Suprapubic skin (tissue), 4 donors: Measurements from ENCODE around the gene SLC35C1. TPM values are rescaled to one million over a fixed set of nuclear protein-coding genes. Genes with fewer than 3 reads are reported as not detected.
"Not testable (repeated sequence)": the region's sequence is repeated elsewhere in the genome, so short reads cannot be mapped to it uniquely, and the experiment has no call there.

Experiments used
- DNase-seq, 2 donors: peaks; one replicate each; pipeline ENCODE4 v3.0.0-alpha.2; 2019; ENCODE audit warnings: low spot score in 2 of 2
- H3K27ac ChIP-seq: fragments of 200-600 bp; sonication (generic); one replicate; pipeline ENCODE4 v1.5.1; 2019
- H3K27me3 ChIP-seq: fragments of 200-600 bp; sonication (generic); one replicate; pipeline ENCODE4 v1.5.1; 2019
- H3K36me3 ChIP-seq: fragments of 200-600 bp; sonication (generic); one replicate; pipeline ENCODE4 v1.5.1; 2019
- H3K4me1 ChIP-seq: fragments of 200-600 bp; sonication (generic); one replicate; pipeline ENCODE4 v1.5.1; 2019
- H3K4me3 ChIP-seq: fragments of 200-600 bp; sonication (generic); one replicate; pipeline ENCODE4 v1.5.1; 2019; ENCODE audit warnings: mild to moderate bottlenecking
- H3K9me3 ChIP-seq: fragments of 200-600 bp; sonication (generic); one replicate; pipeline ENCODE4 v1.5.1; 2019
- CTCF ChIP-seq, 2 donors: fragments of 200-600 bp in 1 of 2; fragments of 450-650 bp in 1 of 2; sonication (generic) in 1 of 2; IDR thresholded peaks; one replicate each; pipeline ENCODE4 v1.5.1; 2016 to 2019; ENCODE audit warnings: antibody characterized with exemption in 2 of 2, mild to moderate bottlenecking in 1 of 2, moderate library complexity in 1 of 2
- EP300 ChIP-seq: sonication (generic); formaldehyde crosslinking; IDR thresholded peaks from one replicate; pipeline ENCODE4 v1.6.1; 2017; ENCODE audit warnings: antibody characterized with exemption
- POLR2A ChIP-seq, 2 donors: fragments of 450-650 bp; IDR thresholded peaks; one replicate each; pipeline ENCODE4 v1.6.1; 2017; ENCODE audit warnings: antibody characterized with exemption in 2 of 2, mild to moderate bottlenecking in 2 of 2, moderate library complexity in 2 of 2
- POLR2AphosphoS5 ChIP-seq, 3 donors: sonication (generic); formaldehyde crosslinking; IDR thresholded peaks; one replicate each; pipeline ENCODE4 v1.6.1; 2017; ENCODE audit warnings: antibody characterized with exemption in 3 of 3
- WGBS: methylation state at CpG from one replicate; pipeline ENCODE4 v1.1.5; 2018; 5-methylcytosine and 5-hydroxymethylcytosine counted together
- total RNA-seq, 4 donors: library from RNA; depleted of rRNA; stranded (reverse); fragments of >200 nt; gene quantifications; one replicate each; pipeline ENCODE4 v1.1.0, GENCODE V29; 2016

Gene SLC35C1
- total RNA-seq, 4 donors from 2014 or later, result 6.7 to 10.1 (median 8.8) TPM

DNA sequence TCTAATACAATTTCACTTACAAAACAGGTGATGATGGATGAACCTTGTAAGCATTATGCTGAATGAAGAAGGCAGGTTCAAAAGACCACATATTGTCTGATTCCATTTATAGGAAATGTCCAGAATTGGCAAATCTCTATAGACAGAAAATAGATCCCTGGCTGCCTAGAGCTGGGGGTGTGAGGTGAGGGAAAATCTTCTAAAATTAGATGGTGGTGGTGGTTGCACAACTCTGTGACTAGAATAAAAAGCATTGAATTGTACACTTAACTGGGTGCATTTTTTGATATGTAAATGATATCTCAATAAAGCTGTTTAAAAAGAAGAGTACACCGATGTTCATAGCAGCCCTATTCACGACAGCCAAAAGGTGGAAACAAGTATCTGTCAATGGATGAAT lies 25.6 kb downstream of the SLC35C1 start:
- TF ChIP-seq POLR2AphosphoS5 (IDR thresholded peaks at IDR 0.05) (no peak), CTCF (IDR thresholded peaks at IDR 0.05) (no peak), EP300 (no peak), POLR2A (IDR thresholded peaks at IDR 0.05) (no peak)
- Histone ChIP-seq H3K4me3 (no peak overlapping the region), H3K27me3 (no peaks in the 10 kb centered on the region), H3K9me3 (no peaks in the 10 kb centered on the region), H3K36me3 (no peaks in the 10 kb centered on the region), H3K4me1 (no peaks in the 10 kb centered on the region), H3K27ac (no peak overlapping the region)
- DNase-seq, result no peak
- whole genome bisulfite sequencing, result 86% methylated on average over 2 of the region's 2 CpGs

DNA sequence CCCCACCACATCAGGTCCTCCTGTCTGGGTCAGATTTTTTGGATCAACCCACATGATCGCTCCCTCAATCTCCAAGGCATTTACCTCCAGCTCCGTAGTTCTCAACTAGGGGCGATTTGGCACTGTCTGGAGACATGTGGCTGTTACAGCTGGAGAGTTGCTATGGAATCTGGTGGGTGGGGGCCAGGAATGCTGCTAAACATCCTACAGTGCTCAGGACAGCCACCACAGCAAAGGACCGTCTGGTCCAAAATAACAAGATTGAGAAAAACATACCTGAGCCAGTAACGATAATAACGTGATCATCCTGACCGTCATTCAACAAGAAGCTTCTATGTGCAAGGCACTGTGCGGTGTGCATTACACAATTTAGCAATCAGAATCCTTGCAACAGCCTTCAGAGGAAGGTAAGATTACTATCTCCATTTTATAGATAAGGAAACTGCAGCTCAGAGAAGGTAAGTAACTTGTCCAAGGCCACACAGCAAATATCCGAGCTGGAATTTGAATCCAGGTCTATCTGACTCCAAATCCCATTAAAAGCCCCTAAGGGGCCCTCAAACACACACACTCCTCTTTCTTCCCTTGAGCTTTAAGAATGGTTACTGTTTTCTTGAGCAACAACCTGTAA lies 28.0 kb downstream of the SLC35C1 start:
- 82% methylated on average over 9 of the region's 9 CpGs for WGBS
- no peaks in the 10 kb centered on the region for H3K27me3 ChIP-seq
- peak; percentile 10 to 38 for DNase-seq
- H3K4me1 ChIP-seq, result no peaks in the 10 kb centered on the region
- no peak overlapping the region for H3K4me3 ChIP-seq
- H3K36me3 ChIP-seq, result no peaks in the 10 kb centered on the region
- no peaks in the 10 kb centered on the region for H3K9me3 ChIP-seq
- H3K27ac ChIP-seq, result no peak overlapping the region
- TF ChIP-seq EP300 (no peak), POLR2AphosphoS5 (IDR thresholded peaks at IDR 0.05) (no peak), POLR2A (IDR thresholded peaks at IDR 0.05) (no peak), CTCF (IDR thresholded peaks at IDR 0.05) (no peak)

DNA sequence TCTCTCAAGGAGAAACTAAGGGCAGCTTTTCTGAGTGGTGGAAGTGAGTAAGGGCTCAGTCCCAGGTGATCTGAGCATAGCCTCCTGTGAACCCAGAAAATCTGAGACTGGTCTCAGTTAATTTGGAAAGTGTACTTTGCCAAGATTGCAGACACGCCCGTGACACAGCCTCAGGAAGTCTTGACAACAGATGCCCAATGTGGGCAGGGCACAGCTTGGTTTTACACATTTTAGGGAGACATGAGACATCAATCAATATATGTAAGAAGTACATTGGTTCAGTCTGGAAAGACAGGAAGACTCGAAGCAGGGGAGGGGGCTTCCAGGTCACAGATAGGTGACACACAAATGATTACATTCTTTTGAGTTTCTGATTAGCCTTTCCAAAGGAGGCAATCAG lies 28.8 kb downstream of the SLC35C1 start:
- no peaks in the 10 kb centered on the region for H3K4me1 ChIP-seq
- H3K27ac ChIP-seq, result no peak overlapping the region
- TF ChIP-seq CTCF (IDR thresholded peaks at IDR 0.05) (no peak), EP300 (no peak), POLR2A (IDR thresholded peaks at IDR 0.05) (no peak), POLR2AphosphoS5 (IDR thresholded peaks at IDR 0.05) (no peak)
- DNase-seq, result peak in 1 of 2 donors; percentile 26
- WGBS, result 26% methylated on average over 3 of the region's 3 CpGs
- no peak overlapping the region for H3K4me3 ChIP-seq
- H3K27me3 ChIP-seq, result no peaks in the 10 kb centered on the region
- no peaks in the 10 kb centered on the region for H3K36me3 ChIP-seq
- no peaks in the 10 kb centered on the region for H3K9me3 ChIP-seq

GRCh38 chr11:45834298-45834756 lies 29.4 kb downstream of the SLC35C1 start:
- peak; percentile 11 to 20 for DNase-seq
- no peaks in the 10 kb centered on the region for H3K27me3 ChIP-seq
- no peaks in the 10 kb centered on the region for H3K36me3 ChIP-seq
- 62% methylated on average over 4 of the region's 4 CpGs for WGBS
- H3K4me3 ChIP-seq, result no peak overlapping the region
- H3K27ac ChIP-seq, result no peak overlapping the region
- no peaks in the 10 kb centered on the region for H3K4me1 ChIP-seq
- H3K9me3 ChIP-seq, result no peaks in the 10 kb centered on the region
- TF ChIP-seq CTCF (IDR thresholded peaks at IDR 0.05), result no peak
- TF ChIP-seq POLR2A (IDR thresholded peaks at IDR 0.05), result no peak
- no peak for TF ChIP-seq EP300
- no peak for TF ChIP-seq POLR2AphosphoS5 (IDR thresholded peaks at IDR 0.05)

DNA sequence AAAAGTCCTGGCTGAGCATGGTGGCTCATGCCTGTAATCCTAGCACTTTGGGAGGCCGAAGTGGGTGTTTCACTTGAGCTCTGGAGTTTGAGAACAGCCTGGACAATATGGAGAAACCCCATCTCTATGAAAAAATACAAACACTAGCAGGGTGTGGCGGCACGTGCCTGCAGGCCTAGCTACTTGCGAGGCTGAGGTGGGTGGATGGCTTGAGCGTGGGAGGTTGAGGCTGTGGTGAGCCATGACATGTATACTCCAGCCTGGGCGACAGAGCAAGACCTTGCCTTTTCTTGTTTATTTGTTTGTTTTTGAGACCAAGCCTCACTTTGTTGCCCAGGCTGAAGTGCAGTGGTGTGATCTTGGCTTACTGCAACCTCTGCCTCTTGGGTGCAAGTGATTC lies 34.3 kb downstream of the SLC35C1 start:
- no peak for DNase-seq
- Histone ChIP-seq H3K4me3 (no peak overlapping the region), H3K9me3 (no peaks in the 10 kb centered on the region), H3K4me1 (peaks cover 11% of the 10 kb centered on the region), H3K27me3 (no peaks in the 10 kb centered on the region), H3K36me3 (no peaks in the 10 kb centered on the region), H3K27ac (no peak overlapping the region)
- 90% methylated on average over 6 of the region's 6 CpGs for WGBS
- no peak for TF ChIP-seq POLR2AphosphoS5 (IDR thresholded peaks at IDR 0.05)
- TF ChIP-seq POLR2A (IDR thresholded peaks at IDR 0.05), result no peak
- TF ChIP-seq CTCF (IDR thresholded peaks at IDR 0.05), result no peak
- TF ChIP-seq EP300, result no peak

DNA sequence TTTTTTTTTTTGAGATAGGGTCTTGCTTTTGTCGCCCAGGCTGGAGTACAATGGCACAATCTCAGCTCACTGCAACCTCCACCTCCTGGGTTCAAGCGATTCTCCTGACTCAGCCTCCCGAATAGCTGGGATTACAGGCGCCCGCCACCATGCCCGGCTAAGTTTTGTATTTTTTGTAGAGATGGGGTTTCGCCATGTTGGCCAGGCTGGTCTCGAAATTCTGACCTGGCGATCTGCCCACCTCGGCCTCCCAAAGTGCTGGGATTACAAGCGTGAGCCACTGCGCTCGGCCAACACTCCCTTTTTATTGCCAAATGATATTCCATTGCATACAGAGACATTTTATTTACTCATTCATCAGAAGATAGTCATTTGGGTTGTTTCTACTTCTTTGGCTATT lies 35.3 kb downstream of the SLC35C1 start:
- H3K27me3 ChIP-seq, H3K9me3 ChIP-seq, DNase-seq, H3K36me3 ChIP-seq, H3K4me3 ChIP-seq, H3K27ac ChIP-seq: not testable (repeated sequence)
- 82% methylated on average over 13 of the region's 13 CpGs for WGBS
- H3K4me1 ChIP-seq, result peaks cover 12% of the 10 kb centered on the region
